Measurements from ENCODE around the gene SRSF3.

DNA sequence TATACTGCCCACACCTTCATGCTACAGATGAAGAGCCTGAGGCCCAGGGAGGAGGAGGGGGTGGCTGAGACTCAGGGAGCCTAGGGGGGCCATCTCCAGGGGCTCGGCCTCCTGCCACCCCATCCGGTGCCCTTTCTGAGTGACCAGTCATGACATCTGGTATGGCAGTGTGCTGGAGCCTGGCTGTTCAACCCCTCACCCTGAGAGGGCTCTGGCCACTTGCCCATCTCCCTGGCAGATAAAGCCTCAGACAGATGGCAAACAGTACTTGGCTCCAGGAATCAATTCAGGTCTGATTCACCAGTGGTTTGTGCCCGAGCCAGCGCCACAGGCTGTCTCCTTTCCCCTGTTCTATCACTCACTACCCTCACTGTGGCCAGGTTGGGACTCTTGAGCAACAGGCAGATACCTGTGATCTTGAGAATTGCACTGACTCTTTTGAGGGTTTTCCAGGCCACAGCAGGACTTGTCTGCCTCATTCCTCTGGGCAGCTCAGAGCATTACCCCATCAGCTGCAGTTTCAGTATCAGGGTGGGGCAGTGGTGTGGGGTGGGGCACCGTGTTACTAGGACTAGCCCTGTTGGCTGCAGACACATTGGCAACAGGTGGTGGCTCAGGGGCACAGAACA, 22.8 kb downstream of the SRSF3 start:
- TF ChIP-seq, protein P1, sequence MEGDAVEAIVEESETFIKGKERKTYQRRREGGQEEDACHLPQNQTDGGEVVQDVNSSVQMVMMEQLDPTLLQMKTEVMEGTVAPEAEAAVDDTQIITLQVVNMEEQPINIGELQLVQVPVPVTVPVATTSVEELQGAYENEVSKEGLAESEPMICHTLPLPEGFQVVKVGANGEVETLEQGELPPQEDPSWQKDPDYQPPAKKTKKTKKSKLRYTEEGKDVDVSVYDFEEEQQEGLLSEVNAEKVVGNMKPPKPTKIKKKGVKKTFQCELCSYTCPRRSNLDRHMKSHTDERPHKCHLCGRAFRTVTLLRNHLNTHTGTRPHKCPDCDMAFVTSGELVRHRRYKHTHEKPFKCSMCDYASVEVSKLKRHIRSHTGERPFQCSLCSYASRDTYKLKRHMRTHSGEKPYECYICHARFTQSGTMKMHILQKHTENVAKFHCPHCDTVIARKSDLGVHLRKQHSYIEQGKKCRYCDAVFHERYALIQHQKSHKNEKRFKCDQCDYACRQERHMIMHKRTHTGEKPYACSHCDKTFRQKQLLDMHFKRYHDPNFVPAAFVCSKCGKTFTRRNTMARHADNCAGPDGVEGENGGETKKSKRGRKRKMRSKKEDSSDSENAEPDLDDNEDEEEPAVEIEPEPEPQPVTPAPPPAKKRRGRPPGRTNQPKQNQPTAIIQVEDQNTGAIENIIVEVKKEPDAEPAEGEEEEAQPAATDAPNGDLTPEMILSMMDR (IDR thresholded peaks at IDR 0.05), result no peak
- TF ChIP-seq, protein P2, sequence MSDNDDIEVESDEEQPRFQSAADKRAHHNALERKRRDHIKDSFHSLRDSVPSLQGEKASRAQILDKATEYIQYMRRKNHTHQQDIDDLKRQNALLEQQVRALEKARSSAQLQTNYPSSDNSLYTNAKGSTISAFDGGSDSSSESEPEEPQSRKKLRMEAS (IDR thresholded peaks at IDR 0.05), result peak; percentile 38; the same call in 1 of the 2 replicates
- TF ChIP-seq EP300 (IDR thresholded peaks at IDR 0.05), result peak; percentile 56 to 86; a peak in 3 of 5 replicates

Data from A549 (cell line).